SK-N-SH treated with all-trans-retinoic acid at 6 μM for 48 hours (cell line): ENCODE measurements around the gene NYAP1.
A peak's percentile ranks its signal among the peaks of the same experiment; 100 is the strongest.

Source experiments
- ATAC-seq: fragments of 200-7000 bp; cut with Tn5 transposase; 3 replicates; pipeline ENCODE4 v1.9.1; 2020; ENCODE audit warnings: mild to moderate bottlenecking, moderate library complexity
- ARNTL ChIP-seq: fragments of 450-650 bp; formaldehyde crosslinking; IDR thresholded peaks from 2 replicates; pipeline ENCODE4 v1.5.0; 2020; ENCODE audit warnings: low read depth, mild to moderate bottlenecking, moderate library complexity, borderline replicate concordance
- BACH2 ChIP-seq: fragments of 250-450 bp; sonication (Bioruptor Pico); IDR thresholded peaks from 2 replicates; pipeline ENCODE4 v1.9.0; 2021; ENCODE audit warnings: mild to moderate bottlenecking, borderline replicate concordance
- CSDC2 ChIP-seq: fragments of 250-450 bp; sonication (Bioruptor Pico); IDR thresholded peaks from 2 replicates; pipeline ENCODE4 v1.5.0; 2020; ENCODE audit warnings: mild to moderate bottlenecking, moderate library complexity
- CSRNP3 ChIP-seq: fragments of 250-450 bp; sonication (Bioruptor Pico); IDR thresholded peaks from 2 replicates; pipeline ENCODE4 v1.5.1; 2021; ENCODE audit warnings: mild to moderate bottlenecking, moderate library complexity
- ESRRG ChIP-seq: fragments of 250-450 bp; sonication (Bioruptor Pico); IDR thresholded peaks from 2 replicates; pipeline ENCODE4 v1.6.1; 2021; ENCODE audit warnings: mild to moderate bottlenecking
- ISL1 ChIP-seq: fragments of 250-450 bp; sonication (Bioruptor Pico); IDR thresholded peaks from 2 replicates; pipeline ENCODE4 v2.1.2; 2022; ENCODE audit warnings: mild to moderate bottlenecking, moderate library complexity
- OSR1 ChIP-seq: fragments of 250-450 bp; sonication (Bioruptor Pico); IDR thresholded peaks from 2 replicates; pipeline ENCODE4 v1.8.0; 2022; ENCODE audit warnings: moderate library complexity, mild to moderate bottlenecking, inconsistent platforms
- PATZ1 ChIP-seq: fragments of 250-450 bp; sonication (Bioruptor Pico); IDR thresholded peaks from 2 replicates; pipeline ENCODE4 v1.8.0; 2020; ENCODE audit warnings: mild to moderate bottlenecking, moderate library complexity, borderline replicate concordance
- RARB ChIP-seq: fragments of 250-450 bp; sonication (Bioruptor Pico); IDR thresholded peaks from 2 replicates; pipeline ENCODE4 v1.8.0; 2021; ENCODE audit warnings: mild to moderate bottlenecking, moderate library complexity
- SNAI2 ChIP-seq: fragments of 250-450 bp; sonication (Bioruptor Pico); IDR thresholded peaks from 2 replicates; pipeline ENCODE4 v1.5.0; 2020; ENCODE audit warnings: mild to moderate bottlenecking, moderate library complexity
- TCF4 ChIP-seq: fragments of 250-450 bp; sonication (Bioruptor Pico); IDR thresholded peaks from 2 replicates; pipeline ENCODE4 v1.8.0; 2021; ENCODE audit warnings: mild to moderate bottlenecking, moderate library complexity, borderline replicate concordance
- TOX ChIP-seq: fragments of 250-450 bp; sonication (Bioruptor Pico); IDR thresholded peaks from 2 replicates; pipeline ENCODE4 v1.8.0; 2021; ENCODE audit warnings: mild to moderate bottlenecking, moderate library complexity, borderline replicate concordance
- ZFP3 ChIP-seq: fragments of 250-450 bp; sonication (Bioruptor Pico); IDR thresholded peaks from 2 replicates; pipeline ENCODE4 v1.5.0; 2020; ENCODE audit warnings: mild to moderate bottlenecking, moderate library complexity
- ZFP30 ChIP-seq: fragments of 450-650 bp; formaldehyde crosslinking; IDR thresholded peaks from 2 replicates; pipeline ENCODE4 v1.5.0; 2022; ENCODE audit warnings: mild to moderate bottlenecking, moderate library complexity
- ZNF70 ChIP-seq: fragments of 450-650 bp; formaldehyde crosslinking; IDR thresholded peaks from 2 replicates; pipeline ENCODE4 v1.5.0; 2020; ENCODE audit warnings: mild to moderate bottlenecking, moderate library complexity
- ZNF8 ChIP-seq: fragments of 450-650 bp; formaldehyde crosslinking; IDR thresholded peaks from 2 replicates; pipeline ENCODE4 v1.5.0; 2020; ENCODE audit warnings: mild to moderate bottlenecking, moderate library complexity
- TF ChIP-seq, protein P1 (sequence below): fragments of 250-450 bp; sonication (Bioruptor Pico); IDR thresholded peaks from 2 replicates; pipeline ENCODE4 v1.8.0; 2021; ENCODE audit warnings: low read depth, mild to moderate bottlenecking, moderate library complexity, borderline replicate concordance
- TF ChIP-seq, protein P2 (sequence below): fragments of 250-450 bp; sonication (Bioruptor Pico); IDR thresholded peaks from 2 replicates; pipeline ENCODE4 v1.5.0; 2020; ENCODE audit warnings: mild to moderate bottlenecking, moderate library complexity
- TF ChIP-seq, protein P3 (sequence below): fragments of 250-450 bp; sonication (Bioruptor Pico); IDR thresholded peaks from 2 replicates; pipeline ENCODE4 v1.5.1; 2020; ENCODE audit warnings: low read depth, mild to moderate bottlenecking, moderate library complexity

The NYAP1 gene

GRCh38 chr7:100504887-100505611 is 21.3 kb downstream of the NYAP1 start:
- TF ChIP-seq, protein P1, sequence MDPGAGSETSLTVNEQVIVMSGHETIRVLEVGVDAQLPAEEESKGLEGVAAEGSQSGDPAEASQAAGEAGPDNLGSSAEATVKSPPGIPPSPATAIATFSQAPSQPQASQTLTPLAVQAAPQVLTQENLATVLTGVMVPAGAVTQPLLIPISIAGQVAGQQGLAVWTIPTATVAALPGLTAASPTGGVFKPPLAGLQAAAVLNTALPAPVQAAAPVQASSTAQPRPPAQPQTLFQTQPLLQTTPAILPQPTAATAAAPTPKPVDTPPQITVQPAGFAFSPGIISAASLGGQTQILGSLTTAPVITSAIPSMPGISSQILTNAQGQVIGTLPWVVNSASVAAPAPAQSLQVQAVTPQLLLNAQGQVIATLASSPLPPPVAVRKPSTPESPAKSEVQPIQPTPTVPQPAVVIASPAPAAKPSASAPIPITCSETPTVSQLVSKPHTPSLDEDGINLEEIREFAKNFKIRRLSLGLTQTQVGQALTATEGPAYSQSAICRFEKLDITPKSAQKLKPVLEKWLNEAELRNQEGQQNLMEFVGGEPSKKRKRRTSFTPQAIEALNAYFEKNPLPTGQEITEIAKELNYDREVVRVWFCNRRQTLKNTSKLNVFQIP (CRISPR knock-in tag): no peak
- TF ChIP-seq RARB (CRISPR knock-in tag) (no peak), TCF4 (CRISPR knock-in tag) (no peak), ZFP30 (CRISPR knock-in tag) (no peak), ESRRG (no peak), CSRNP3 (no peak), ZFP3 (CRISPR knock-in tag) (no peak), SNAI2 (CRISPR knock-in tag) (no peak), OSR1 (CRISPR knock-in tag) (no peak), ARNTL (no peak), ZNF8 (CRISPR knock-in tag) (no peak), BACH2 (CRISPR knock-in tag) (no peak), CSDC2 (CRISPR knock-in tag) (no peak), ISL1 (CRISPR knock-in tag) (no peak), TOX (CRISPR knock-in tag) (no peak), PATZ1 (CRISPR knock-in tag) (no peak)
- TF ChIP-seq, protein P2, sequence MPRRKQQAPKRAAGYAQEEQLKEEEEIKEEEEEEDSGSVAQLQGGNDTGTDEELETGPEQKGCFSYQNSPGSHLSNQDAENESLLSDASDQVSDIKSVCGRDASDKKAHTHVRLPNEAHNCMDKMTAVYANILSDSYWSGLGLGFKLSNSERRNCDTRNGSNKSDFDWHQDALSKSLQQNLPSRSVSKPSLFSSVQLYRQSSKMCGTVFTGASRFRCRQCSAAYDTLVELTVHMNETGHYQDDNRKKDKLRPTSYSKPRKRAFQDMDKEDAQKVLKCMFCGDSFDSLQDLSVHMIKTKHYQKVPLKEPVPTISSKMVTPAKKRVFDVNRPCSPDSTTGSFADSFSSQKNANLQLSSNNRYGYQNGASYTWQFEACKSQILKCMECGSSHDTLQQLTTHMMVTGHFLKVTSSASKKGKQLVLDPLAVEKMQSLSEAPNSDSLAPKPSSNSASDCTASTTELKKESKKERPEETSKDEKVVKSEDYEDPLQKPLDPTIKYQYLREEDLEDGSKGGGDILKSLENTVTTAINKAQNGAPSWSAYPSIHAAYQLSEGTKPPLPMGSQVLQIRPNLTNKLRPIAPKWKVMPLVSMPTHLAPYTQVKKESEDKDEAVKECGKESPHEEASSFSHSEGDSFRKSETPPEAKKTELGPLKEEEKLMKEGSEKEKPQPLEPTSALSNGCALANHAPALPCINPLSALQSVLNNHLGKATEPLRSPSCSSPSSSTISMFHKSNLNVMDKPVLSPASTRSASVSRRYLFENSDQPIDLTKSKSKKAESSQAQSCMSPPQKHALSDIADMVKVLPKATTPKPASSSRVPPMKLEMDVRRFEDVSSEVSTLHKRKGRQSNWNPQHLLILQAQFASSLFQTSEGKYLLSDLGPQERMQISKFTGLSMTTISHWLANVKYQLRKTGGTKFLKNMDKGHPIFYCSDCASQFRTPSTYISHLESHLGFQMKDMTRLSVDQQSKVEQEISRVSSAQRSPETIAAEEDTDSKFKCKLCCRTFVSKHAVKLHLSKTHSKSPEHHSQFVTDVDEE: no peak
- no peak for ATAC-seq

- TF ChIP-seq, protein P2: no peak
- TF ChIP-seq SNAI2 (CRISPR knock-in tag): no peak
- peak; percentile 21; the same call in 1 of the 3 replicates for ATAC-seq
Observed at GRCh38 chr7:100506356-100506923, 22.7 kb downstream of the NYAP1 start.

DNA sequence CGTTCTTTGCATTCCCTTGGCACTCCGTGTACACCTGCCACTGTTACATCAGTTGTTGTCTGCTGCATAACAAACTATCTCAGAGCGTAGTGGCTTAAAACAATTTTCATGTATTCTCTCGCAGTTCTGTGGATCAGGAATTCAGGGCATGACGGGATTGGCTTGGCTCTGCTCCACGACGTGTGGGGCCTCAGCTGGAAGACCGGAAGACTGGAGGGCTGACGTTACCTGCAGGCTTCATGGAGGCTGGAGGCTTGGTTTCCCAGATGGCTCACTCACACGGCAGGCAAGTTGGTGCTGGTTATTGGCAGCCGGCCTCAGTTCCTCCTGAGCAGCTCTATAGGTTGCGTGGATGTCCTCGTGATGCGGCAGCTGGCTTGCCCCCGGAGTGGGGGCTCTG is 25.5 kb downstream of the NYAP1 start:
- ATAC-seq: no peak
- TF ChIP-seq RARB (CRISPR knock-in tag) (no peak), CSDC2 (CRISPR knock-in tag) (no peak), TOX (CRISPR knock-in tag) (no peak), ZFP30 (CRISPR knock-in tag) (no peak), ZFP3 (CRISPR knock-in tag) (no peak), ESRRG (no peak), ZNF70 (CRISPR knock-in tag) (no peak), ISL1 (CRISPR knock-in tag) (no peak)
- TF ChIP-seq, protein P3, sequence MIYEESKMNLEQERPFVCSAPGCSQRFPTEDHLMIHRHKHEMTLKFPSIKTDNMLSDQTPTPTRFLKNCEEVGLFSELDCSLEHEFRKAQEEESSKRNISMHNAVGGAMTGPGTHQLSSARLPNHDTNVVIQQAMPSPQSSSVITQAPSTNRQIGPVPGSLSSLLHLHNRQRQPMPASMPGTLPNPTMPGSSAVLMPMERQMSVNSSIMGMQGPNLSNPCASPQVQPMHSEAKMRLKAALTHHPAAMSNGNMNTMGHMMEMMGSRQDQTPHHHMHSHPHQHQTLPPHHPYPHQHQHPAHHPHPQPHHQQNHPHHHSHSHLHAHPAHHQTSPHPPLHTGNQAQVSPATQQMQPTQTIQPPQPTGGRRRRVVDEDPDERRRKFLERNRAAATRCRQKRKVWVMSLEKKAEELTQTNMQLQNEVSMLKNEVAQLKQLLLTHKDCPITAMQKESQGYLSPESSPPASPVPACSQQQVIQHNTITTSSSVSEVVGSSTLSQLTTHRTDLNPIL (CRISPR knock-in tag): no peak
- TF ChIP-seq, protein P1 (CRISPR knock-in tag): no peak
- TF ChIP-seq, protein P2: no peak
